ENCODE data around the gene AK8.
"Not testable (repeated sequence)": the region's sequence is repeated elsewhere in the genome, so short reads cannot be mapped to it uniquely, and the experiment has no call there.

AK8 gene

DNA sequence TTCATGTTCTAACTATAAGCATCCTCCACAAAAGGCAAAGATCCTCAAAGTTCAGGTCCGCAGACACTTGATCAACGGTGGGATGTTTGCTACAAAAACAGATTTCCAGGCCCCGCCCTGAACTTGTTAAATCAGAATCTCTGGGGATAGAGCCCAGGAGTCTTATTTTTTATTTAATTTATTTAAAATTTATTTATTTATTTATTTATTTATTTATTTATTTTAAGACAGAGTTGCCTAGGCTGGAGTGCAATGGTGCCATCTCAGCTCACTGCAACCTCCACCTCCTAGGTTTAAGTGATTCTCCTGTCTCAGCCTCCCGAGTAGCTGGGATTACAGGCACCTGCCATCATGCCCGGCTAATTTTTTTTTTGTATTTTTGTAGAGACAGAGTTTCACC lies 166.9 kb downstream of the AK8 start:
- DNase-seq = not testable (repeated sequence)

DNA sequence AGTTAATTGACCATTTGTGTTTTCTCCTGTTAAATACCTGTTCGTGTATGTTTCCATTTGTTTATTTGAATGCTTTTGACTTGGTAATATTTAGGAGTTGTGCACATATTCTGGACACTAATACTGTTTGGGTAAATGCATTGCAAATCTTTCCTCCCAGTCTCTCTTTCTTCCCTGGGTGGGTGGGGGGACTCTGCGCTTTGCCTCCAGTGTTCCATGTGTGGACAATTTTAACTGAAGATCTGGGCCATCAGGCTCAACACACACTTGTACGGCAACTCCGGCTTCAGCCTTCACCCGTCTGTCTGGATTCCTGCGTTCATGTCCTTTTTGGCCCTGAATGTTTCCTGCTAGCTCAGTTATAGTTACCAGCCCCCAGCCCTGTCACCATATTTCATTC lies 167.8 kb downstream of the AK8 start:
- DNase-seq = no peak

DNA sequence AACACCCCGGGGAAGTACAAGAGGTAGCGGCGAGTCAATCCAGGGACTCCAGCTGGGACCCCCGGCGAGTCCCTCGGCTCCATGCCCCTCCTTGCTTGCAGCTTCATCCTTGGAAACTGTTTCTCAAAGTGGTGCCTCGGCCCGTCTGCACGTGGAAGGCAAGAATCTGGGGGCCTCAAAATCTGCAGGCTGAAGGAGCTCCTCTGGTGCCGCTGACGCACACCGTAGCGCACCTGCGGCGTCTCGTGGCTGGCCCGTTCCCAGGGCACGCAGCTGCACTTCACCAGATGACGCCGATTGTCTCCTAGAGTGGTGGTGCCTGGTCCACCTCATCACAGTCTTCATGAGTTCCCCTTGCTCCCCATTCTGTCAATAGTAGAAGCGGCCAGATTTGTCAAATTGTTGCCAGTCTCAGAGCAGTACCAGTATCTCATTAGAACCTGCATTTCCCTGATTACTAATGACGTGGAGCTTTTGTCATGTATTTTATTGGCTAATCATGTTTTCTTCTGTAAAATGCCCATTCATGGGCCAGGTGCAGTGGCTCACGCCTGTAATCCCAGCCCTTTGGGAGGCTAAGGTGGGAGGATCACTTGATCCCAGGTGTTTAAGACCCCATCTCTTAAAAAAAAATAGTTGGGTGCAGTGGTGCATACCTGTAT lies 169.2 kb downstream of the AK8 start:
- no peak for DNase-seq

DNA sequence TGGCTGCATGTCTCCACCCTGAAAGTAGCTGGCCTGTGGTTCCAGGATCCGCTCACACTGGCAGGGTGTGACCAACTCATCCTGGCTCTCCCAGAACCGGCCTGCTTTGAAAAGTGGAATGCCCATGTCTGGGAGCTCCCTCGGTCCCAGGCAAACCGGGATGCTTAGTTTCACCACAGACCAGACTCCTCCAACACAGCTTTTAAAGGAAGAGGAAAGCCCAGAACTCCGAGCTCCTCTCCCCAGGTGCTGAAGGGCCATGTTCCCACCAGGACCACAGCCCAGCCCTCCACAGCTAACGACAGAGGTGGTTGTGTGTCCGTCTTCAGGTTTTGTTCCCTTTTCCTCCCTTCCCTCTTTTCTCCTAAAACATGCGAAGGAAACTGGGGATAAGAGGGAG lies 169.8 kb downstream of the AK8 start:
- DNase-seq = no peak

DNA sequence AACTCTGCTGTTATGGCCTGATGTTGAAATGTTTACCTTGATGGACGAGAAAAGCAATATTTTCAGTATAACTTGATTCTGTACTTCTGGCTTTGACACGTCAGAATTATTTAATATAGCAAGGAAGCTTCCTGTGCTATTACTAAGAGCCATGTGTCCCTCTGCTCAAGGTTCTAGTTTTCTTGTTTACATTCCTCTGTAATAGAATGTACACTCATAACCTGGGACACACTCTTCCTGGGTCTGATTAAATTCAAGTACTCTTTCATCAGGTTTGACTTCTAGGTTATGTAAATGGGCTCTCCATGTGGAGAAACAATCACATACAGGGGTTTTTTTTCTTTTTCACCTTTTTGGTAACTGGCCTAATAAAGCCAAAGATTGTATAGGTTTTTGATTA lies 174.7 kb downstream of the AK8 start:
- DNase-seq = no peak

DNA sequence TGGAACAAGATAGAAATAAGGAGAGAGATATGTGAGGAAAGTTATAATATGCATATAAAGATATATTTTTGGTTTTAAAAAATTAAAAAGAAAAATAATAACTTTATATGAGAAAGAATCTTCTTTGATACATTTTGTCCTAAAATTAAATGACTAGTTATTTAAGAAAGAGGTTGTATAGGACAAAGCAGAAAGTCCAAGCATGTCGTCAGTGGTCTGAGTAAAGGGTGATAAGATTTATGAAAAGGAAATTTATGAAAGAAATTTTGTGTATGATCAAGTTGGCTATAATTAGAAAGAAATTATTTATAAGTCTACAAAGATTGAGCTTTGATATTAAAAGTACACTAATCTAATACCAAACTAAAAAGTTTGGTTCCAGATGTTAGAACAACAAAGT lies 175.8 kb downstream of the AK8 start:
- DNase-seq = no peak

DNA sequence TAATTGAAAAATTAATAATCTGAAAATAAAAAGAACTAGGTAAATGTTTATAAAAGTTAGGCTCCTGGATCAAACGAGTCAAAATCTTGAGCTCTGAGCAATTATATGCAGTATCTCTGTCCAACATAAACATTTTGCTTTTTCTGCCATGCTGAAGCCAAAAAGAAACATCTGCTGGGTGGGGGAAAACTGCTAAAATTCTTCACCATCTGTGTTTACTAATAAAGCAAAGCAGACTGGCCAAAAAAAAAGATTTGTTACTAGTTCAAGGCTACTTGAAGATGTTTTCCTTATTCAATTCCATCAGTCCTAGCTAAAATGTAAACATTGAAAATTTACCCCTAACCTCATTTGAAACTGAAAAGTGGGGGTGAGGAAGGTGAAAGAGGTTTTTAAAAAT lies 178.1 kb downstream of the AK8 start:
- no peak for DNase-seq

DNA sequence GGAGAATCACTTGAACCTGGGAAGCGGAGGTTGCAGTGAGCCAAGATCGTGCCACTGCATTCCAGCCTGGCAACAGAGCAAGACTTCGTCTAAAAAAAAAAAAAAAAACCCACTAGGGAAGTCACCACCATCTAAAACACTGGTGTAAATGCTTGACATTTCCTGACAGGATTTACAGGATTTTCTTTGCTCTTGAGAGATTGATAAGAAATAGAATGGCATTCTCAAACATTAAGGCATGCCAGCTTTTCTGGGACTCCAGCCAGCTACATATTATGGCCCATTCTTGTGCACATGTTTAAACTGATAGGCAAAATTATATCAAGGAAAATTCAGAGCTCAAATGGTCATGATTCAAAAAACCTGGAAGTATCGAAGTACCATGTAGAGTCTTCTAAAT lies 179.1 kb downstream of the AK8 start:
- no peak for DNase-seq

DNA sequence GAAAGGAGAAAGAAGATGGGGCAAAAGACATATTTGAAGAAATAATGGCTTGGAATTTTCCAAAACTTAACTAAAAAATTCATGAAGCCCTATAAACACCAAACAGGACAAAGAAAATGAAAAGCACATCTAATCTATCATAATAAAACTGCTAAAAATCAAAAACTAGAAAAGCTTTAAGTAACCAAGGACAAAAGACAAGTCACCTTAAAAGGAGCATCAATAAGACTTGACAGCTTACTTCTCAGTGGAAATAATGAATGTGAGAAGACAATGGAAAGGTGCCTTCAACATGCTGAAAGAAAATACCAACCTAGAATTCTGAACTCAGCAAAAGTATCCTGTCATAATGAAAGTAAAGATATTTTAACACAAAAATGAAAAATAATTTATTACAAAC lies 180.9 kb downstream of the AK8 start:
- DNase-seq = no peak

DNA sequence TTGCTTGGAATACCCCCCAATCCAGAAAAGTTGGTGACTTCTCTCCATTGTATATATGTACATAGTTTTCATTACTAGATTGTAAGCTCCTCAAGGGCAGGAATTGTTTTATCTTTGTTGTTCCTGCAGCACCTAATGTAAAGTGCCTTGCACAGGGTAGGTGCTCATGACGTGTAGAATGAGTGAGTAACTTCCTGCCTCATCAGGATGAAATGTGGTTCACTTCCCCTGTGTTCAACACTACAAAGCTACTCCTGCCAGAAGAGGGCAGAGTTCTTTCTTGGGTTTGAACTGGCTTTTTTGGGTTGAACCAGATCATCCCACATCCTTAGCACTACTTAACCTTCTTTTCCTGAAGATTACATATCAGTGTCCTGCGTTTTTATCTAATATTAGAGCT lies 183.9 kb downstream of the AK8 start:
- DNase-seq = no peak

DNA sequence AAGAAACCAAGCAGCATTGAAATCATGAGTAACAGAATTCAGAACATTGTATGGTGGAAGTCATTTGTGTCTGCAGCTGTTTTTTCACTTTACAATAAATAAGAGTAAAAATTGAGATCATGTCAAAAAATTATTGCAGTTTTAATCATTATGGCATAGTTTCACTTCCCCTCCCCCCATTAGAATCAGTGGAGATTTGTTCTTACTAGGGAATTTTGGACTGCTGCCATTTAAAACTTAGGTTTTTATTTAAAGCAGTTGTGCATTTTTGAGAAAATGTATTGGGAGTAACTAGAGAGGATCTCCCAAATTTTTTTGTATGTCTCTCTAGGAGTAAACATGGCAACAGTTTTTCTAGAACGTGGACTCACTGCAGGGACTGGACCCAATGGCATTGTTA lies 187.4 kb downstream of the AK8 start:
- DNase-seq = peak; percentile 57

DNA sequence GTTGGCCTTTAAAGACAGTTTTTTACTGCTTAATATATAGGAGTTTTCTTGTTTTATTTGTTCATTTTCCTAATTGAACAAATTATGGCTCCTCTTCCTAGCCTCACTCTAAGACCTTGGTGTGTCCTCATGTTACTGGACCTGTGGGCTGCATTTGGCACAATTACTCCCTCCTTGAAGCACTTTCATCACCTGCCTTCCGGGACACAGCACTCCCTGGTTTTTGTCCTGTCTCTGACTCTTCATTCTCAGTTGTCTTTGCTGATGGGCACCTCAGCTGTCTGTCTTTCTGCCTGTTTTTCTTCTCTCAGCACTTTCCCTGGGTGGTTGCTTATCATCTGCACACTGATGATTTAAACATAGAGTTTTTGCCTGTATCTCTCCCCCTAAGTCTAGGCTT lies 194.2 kb downstream of the AK8 start:
- DNase-seq = no peak

DNA sequence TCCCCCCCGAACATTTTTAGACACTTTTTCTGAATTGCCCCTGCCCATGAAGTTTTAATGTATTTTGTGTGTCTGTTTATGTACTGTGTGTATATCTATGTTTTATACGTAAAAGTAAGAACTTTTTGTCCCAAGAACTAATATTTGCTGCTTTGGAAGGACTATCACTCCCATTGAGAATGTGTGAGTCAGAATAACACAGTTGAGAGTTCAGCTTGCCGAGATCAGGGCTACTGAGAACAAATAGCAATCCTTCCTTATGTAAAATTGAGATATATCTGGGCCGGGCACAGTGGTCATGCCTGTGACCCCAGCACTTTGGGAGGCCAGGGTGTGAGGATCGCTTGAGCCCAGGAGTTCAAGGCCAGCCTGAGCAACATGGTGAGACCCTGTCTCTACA lies 196.5 kb downstream of the AK8 start:
- DNase-seq = no peak

DNA sequence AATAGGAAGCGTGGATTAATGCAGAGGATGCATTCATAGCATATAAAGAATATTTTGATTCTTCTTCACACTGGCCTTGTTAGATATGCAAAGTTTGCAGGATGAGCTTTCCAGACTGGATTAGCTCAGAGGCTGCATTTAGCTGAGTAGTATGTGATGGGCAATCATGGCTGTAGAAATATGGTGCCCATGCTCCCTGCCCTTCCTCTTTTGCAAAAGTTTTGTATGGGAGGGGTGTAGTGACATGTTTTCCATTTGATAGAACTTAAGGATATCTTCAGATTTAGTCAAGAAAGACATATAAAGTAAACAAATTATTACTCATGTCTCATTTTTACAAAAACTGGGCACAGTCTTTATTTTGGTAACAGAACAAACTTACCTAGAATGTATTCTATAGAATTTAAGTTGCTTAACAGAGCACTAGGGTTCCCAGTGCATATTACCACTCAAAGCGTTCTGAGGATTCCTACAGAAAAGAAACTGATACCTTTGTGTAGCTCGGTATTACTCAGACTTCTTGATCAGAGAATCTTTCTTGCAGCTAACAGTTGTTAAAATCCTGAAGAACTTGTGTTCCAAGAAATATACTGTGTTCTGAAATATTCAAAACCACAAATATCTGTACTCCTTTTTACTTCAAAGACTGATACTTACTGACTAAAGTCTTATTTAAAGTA lies 198.0 kb downstream of the AK8 start:
- no peak for DNase-seq

DNA sequence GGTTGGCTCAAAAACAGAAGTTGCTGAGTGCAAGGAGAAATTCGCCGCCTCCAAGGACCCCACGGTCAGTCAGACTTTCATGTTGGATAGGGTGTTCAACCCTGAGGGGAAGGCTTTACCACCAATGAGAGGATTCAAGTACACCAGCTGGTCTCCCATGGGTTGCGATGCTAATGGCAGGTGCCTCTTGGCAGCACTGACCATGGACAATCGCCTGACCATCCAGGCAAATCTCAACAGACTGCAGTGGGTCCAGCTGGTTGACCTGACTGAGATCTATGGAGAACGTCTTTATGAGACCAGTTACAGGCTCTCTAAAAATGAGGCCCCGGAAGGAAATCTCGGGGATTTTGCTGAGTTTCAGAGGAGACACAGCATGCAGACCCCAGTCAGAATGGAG lies 200.1 kb downstream of the AK8 start:
- DNase-seq = no peak
